NCI-H1092 treated with DMSO at 0.1 percent for 48 hours (cell line): ENCODE data around the gene ZNF680.
A peak's percentile ranks its signal among the peaks of the same experiment; 100 is the strongest.
"Not testable (repeated sequence)": the region's sequence is repeated elsewhere in the genome, so short reads cannot be mapped to it uniquely, and the experiment has no call there.

Experiments used
- DNase-seq: peaks from one replicate; lab custom pipeline; 2025; lab: John Stamatoyannopoulos, UW

Gene ZNF680

GRCh38 chr7:64557601-64558322, 5.1 kb downstream of the ZNF680 start:
- DNase-seq, result no peak

DNA sequence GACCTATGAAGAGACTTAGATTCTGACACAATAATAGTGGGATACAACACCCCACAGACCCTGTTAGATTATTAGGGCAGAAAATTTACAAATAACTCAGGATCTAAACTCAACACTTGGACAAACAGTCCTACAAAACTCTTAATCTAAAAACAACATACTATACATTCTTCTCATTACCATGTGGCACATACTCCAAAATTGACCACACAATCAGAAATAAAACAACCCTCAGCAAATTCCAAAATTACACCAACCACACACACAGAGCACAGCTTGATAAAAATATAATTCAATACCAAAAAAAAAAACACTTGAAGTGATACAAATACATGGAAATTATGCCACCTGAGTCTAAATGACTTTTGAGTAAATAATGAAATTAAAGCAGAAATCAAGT, 7.8 kb downstream of the ZNF680 start:
- no peak for DNase-seq

GRCh38 chr7:64554188-64554587, 8.7 kb downstream of the ZNF680 start:
- not testable (repeated sequence) for DNase-seq

DNA sequence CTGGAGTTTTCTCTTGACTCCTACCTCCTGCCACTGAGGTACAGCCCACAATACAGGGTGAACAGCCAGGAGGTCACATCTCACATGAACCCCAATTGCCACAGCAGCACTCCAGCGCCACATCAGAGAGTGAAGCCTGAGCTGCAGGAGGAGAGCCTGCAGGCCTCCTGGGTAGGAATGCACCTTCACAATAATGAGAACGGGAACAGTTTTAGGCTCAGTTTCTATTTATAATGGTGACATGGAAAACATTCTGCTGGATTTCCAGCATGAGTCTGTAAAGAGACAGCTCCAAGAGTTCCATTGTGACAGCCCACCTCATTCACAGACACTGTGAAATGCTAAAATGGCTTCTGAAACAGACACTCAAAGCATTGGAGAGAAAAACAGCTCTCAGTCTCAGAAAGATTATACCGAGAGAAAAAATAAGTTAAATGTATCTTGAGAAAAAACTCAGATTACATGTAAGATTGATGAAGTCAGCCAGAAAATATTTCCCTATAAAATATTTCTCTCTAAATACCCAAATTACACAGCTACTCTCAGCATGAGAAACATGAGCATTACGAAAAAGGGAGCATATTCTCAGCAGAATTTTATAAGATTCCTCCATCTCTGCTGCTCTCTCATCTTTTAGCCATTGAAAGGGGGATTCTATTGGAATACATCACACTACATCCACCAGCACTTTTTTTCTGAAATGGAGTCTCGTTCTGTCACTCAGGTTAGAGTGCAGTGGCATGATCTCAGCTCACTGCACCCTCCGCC, 11.3 kb downstream of the ZNF680 start:
- DNase-seq, result no peak

DNA sequence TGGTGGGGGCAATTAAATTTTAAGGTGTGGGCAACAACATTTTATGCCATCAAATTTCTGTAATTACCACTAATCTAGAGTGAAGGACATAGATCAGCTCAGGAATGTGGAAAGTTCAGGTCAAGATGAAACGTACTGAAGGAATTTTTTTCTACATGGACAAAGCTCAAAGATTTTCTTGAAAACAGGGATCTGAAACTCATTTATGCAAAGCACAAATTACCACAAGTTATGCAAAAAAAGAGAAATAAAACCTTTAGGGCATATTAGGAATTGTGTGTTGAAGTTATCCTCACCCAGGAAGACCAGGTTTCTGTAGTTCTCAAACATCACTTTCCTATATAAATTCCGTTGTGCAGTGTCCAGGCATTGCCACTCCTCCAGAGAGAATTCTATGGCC, 18.9 kb downstream of the ZNF680 start:
- DNase-seq, result no peak

GRCh38 chr7:64541438-64542359, 21.2 kb downstream of the ZNF680 start:
- DNase-seq, result no peak

- no peak for DNase-seq
Measured at GRCh38 chr7:64533756-64534155, 29.1 kb downstream of the ZNF680 start.

DNA sequence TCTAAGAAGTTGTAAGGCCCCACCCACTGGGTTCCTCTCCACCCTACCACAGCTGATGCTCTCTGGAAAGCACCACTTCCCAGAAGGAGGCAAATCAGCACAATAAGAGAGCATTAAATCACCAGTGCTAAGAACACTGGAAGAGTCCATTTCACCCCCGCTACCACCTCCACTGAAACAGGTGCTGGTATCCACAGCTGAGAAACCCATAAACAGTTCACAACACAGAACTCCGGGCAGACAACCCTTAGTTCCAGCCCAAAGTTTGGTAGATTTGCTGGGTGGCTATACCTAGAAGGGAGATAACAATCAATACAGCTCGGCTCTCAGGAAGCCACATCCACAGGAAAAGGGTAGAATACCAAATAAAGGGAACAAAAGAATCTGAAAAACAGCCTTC, 34.1 kb downstream of the ZNF680 start:
- DNase-seq, result no peak

DNA sequence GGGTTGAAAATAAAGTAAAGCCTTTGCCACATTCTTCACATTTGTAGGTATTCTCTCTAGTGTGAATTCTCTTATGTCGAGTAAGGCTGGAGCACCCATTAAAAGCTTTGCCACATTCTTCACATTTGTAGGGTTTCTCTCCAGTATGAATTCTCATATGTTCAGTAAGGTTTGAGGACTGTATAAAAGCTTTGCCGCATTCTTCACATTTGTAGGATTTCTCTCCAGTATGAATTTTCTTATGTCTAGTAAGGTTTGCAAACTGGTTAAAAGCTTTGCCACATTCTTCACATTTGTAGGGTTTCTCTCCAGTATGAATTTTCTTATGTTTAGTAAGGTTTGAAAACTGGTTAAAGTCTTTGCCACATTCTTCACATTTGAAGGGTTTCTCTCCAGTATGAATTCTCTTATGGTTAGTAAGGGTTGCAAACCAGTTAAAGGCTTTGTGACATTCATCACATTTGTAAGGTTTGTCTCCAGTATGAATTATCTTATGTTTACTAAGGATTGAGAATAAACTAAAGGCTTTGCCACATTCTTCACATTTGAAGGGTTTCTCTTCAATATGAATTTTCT, 41.4 kb downstream of the ZNF680 start:
- no peak for DNase-seq

DNA sequence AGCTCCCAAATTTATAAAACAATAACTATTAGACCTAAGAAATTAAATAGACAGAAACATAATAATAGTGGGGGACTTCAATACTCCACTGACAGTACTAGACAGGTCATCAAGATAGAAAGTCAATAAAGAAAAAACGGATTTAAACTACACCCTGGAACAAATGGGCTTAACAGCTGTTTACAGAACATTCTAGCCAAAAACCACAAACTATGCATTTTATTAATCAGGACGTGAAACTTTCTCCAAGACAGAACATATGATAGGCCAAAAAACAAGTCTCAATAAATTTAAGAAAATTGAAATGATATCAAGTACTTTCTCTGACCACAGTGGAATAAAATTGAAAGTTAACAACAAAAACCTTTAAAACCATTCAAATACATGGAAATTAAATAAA, 46.4 kb downstream of the ZNF680 start:
- DNase-seq, result no peak

- no peak for DNase-seq
Measured at GRCh38 chr7:64515781-64516180, 47.1 kb downstream of the ZNF680 start.

DNA sequence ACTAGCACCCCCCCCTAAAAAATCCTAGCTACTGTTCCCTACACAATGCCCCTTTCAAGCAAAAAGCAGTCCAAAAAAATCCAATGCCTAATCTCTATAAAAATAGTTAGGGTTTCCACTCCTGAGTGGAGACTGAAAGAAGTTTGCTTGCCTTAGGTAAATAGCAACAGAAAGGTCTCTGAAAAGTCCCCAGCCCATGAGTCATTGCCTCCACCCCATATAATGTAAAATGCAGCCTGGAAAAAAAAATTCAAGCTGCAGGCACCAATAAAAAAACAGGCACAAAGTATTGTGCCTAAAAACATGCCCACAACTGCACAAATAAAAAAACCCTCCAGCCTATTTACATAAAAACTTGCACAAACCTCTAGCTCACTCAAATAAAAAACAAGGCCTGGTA, 47.5 kb downstream of the ZNF680 start:
- no peak for DNase-seq

GRCh38 chr7:64509583-64509982, 53.3 kb downstream of the ZNF680 start:
- no peak for DNase-seq

- DNase-seq, result no peak
Measured at GRCh38 chr7:64504581-64505120, 58.2 kb downstream of the ZNF680 start.

- no peak for DNase-seq
Measured at GRCh38 chr7:64498270-64498669, 64.6 kb downstream of the ZNF680 start.

GRCh38 chr7:64494912-64495461, 67.9 kb downstream of the ZNF680 start:
- DNase-seq, result peak; percentile 66

GRCh38 chr7:64485623-64486022, 77.2 kb downstream of the ZNF680 start:
- DNase-seq, result no peak
